Osteoblast (primary cell): Measurements from ENCODE around the gene CELF4. TPM values are rescaled to one million over a fixed set of nuclear protein-coding genes. Genes with fewer than 3 reads are reported as not detected.

ENCODE experiments used
- DNase-seq: peaks from one replicate; pipeline ENCODE4 v3.0.0; 2011; ENCODE audit warnings: low spot score, mixed read lengths; ENCODE audit not compliant: insufficient read length; ENCODE audit errors: missing footprints
- H2AFZ ChIP-seq: 2 replicates; pipeline ENCODE4 v1.6.0; 2011; ENCODE audit warnings: mild to moderate bottlenecking, low read length
- H3K27ac ChIP-seq: 2 replicates; pipeline ENCODE4 v1.5.1; 2011; ENCODE audit warnings: mild to moderate bottlenecking, low read depth, low read length, moderate library complexity
- H3K27me3 ChIP-seq: 2 replicates; pipeline ENCODE4 v1.6.0; 2012; ENCODE audit warnings: mild to moderate bottlenecking, control low read depth, inconsistent platforms, low read length, moderate library complexity; ENCODE audit not compliant: insufficient read depth
- H3K36me3 ChIP-seq: 2 replicates; pipeline ENCODE4 v1.5.1; 2011; ENCODE audit warnings: mild to moderate bottlenecking, low read length, control low read depth, moderate library complexity; ENCODE audit not compliant: insufficient read depth
- H3K4me1 ChIP-seq: 2 replicates; pipeline ENCODE4 v1.5.1; 2011; ENCODE audit warnings: mild to moderate bottlenecking, low read length, control low read depth, moderate library complexity; ENCODE audit not compliant: insufficient read depth
- H3K4me2 ChIP-seq: 2 replicates; pipeline ENCODE4 v1.6.0; 2011; ENCODE audit warnings: mild to moderate bottlenecking, low read length; ENCODE audit not compliant: insufficient read depth
- H3K4me3 ChIP-seq: fragments of 200-600 bp; sonication (generic); 3 replicates; pipeline ENCODE4 v1.5.1; 2012; ENCODE audit warnings: mild to moderate bottlenecking, low read length, inconsistent platforms; ENCODE audit not compliant: insufficient read depth
- H3K79me2 ChIP-seq: 2 replicates; pipeline ENCODE4 v1.6.0; 2012; ENCODE audit warnings: mild to moderate bottlenecking, low read length, control low read depth, inconsistent platforms; ENCODE audit not compliant: insufficient read depth
- H3K9me3 ChIP-seq: 2 replicates; pipeline ENCODE4 v1.5.1; 2011; ENCODE audit warnings: low read depth, low read length, control low read depth
- H4K20me1 ChIP-seq: 2 replicates; pipeline ENCODE4 v1.6.0; 2012; ENCODE audit warnings: mild to moderate bottlenecking, low read length, control low read depth; ENCODE audit not compliant: insufficient read depth
- CTCF ChIP-seq: IDR thresholded peaks from 2 replicates; pipeline ENCODE4 v1.5.1; 2011; ENCODE audit warnings: mild to moderate bottlenecking, low read depth, low read length, moderate library complexity; ENCODE audit errors: extremely low read depth
- total RNA-seq: library from RNA; depleted of rRNA; stranded (reverse); fragments of >200 nt; gene quantifications from 2 replicates; pipeline ENCODE4 v1.2.3, GENCODE V29; 2012

Gene CELF4
- total RNA-seq, 1 donor, result not detected

GRCh38 chr18:37293359-37293758 lies 272.2 kb downstream of the CELF4 start:
- H2AFZ ChIP-seq, result no peak overlapping the region
- no peak for TF ChIP-seq CTCF
- no peak overlapping the region for H3K4me2 ChIP-seq
- H3K79me2 ChIP-seq, result no peaks in the 10 kb centered on the region
- H3K4me1 ChIP-seq, result no peaks in the 10 kb centered on the region
- DNase-seq, result no peak
- no peaks in the 10 kb centered on the region for H4K20me1 ChIP-seq
- no peaks in the 10 kb centered on the region for H3K9me3 ChIP-seq
- no peaks in the 10 kb centered on the region for H3K36me3 ChIP-seq
- no peak overlapping the region for H3K27ac ChIP-seq
- no peak overlapping the region for H3K4me3 ChIP-seq
- H3K27me3 ChIP-seq, result peaks cover 6% of the 10 kb centered on the region

GRCh38 chr18:37289423-37289822 lies 276.2 kb downstream of the CELF4 start:
- no peaks in the 10 kb centered on the region for H3K4me1 ChIP-seq
- H3K27ac ChIP-seq, result no peak overlapping the region
- no peaks in the 10 kb centered on the region for H3K79me2 ChIP-seq
- no peak for TF ChIP-seq CTCF
- no peak overlapping the region for H3K4me2 ChIP-seq
- no peaks in the 10 kb centered on the region for H3K36me3 ChIP-seq
- H3K9me3 ChIP-seq, result no peaks in the 10 kb centered on the region
- DNase-seq, result peak; percentile 59
- H3K27me3 ChIP-seq, result peaks cover 2% of the 10 kb centered on the region
- no peak overlapping the region for H3K4me3 ChIP-seq
- no peaks in the 10 kb centered on the region for H4K20me1 ChIP-seq
- no peak overlapping the region for H2AFZ ChIP-seq

- Histone ChIP-seq H3K27me3 (peaks cover 2% of the 10 kb centered on the region), H3K4me3 (no peak overlapping the region), H3K9me3 (no peaks in the 10 kb centered on the region), H3K4me2 (no peak overlapping the region), H3K27ac (no peak overlapping the region), H3K36me3 (no peaks in the 10 kb centered on the region), H2AFZ (no peak overlapping the region), H3K79me2 (no peaks in the 10 kb centered on the region), H3K4me1 (no peaks in the 10 kb centered on the region), H4K20me1 (no peaks in the 10 kb centered on the region)
- no peak for TF ChIP-seq CTCF
- DNase-seq, result no peak
Measured at GRCh38 chr18:37287601-37288000, 278.0 kb downstream of the CELF4 start.

- no peak for TF ChIP-seq CTCF
- peak; percentile 37 for DNase-seq
Measured at GRCh38 chr18:37286801-37287200, 278.8 kb downstream of the CELF4 start.

More at GRCh38 chr18:37286801-37287200, 278.8 kb downstream of the CELF4 start:
- Histone ChIP-seq H3K36me3 (no peaks in the 10 kb centered on the region), H2AFZ (no peak overlapping the region), H3K4me1 (no peaks in the 10 kb centered on the region), H3K27ac (no peak overlapping the region), H3K4me2 (no peak overlapping the region), H3K27me3 (peaks cover 2% of the 10 kb centered on the region), H4K20me1 (no peaks in the 10 kb centered on the region), H3K79me2 (no peaks in the 10 kb centered on the region), H3K4me3 (no peak overlapping the region), H3K9me3 (no peaks in the 10 kb centered on the region)
